Posterior vena cava (tissue), 2 donors: ENCODE results near the gene EPB42. TPM values are rescaled to one million over a fixed set of nuclear protein-coding genes. Genes with fewer than 3 reads are reported as not detected.

ENCODE experiments used
- DNase-seq: peaks from one replicate; pipeline ENCODE4 v3.0.0-alpha.2; 2020; ENCODE audit warnings: low spot score
- intact Hi-C, 2 donors: fragments of 100-400 bp; cut with DNase I; formaldehyde crosslinking; loops; one replicate each; pipeline versions ENCODE4 v1.14.1 to v1.14.2; 2022 to 2023
- total RNA-seq, 2 donors: library from RNA; stranded (reverse); fragmentation: NEBNext Ultra II Directional; extraction: Animal tissue kit (Norgen Biotek cat#: 25700); gene quantifications; one replicate each; pipeline ENCODE4 v1.2.1, GENCODE V29; 2021
- donor health status: DM: yes; HTN: yes; CAD: no.
- donor health status: DM: yes; HTN: yes; CAD: no.

The EPB42 gene
- total RNA-seq, 2 donors from 2014 or later = 0.43 to 0.65 TPM

GRCh38 chr15:43244092-43244491, 23.3 kb upstream of the EPB42 start:
- intact Hi-C loops = no loop called here
- DNase-seq = no peak

- intact Hi-C loops = no loop called here
- no peak for DNase-seq
Measured at GRCh38 chr15:43243020-43243645, 22.3 kb upstream of the EPB42 start.

- DNase-seq = no peak
- intact Hi-C loops = no loop called here
Measured at GRCh38 chr15:43242616-43243015, 21.8 kb upstream of the EPB42 start.

- intact Hi-C loops = loop anchor here in 1 of 2 donors (1.0 kb wide), 1 partner anchor 35 kb away; no protein-coding TSS in a partner anchor
- peak; percentile 87 for DNase-seq
Measured at GRCh38 chr15:43241100-43241499, 20.3 kb upstream of the EPB42 start.

- intact Hi-C loops = no loop called here
Measured at GRCh38 chr15:43239732-43240491, 19.1 kb upstream of the EPB42 start.

GRCh38 chr15:43238671-43239131, 17.9 kb upstream of the EPB42 start:
- DNase-seq = no peak
- intact Hi-C loops = no loop called here

More at GRCh38 chr15:43239732-43240491, 19.1 kb upstream of the EPB42 start:
- no peak for DNase-seq

- no peak for DNase-seq
- intact Hi-C loops = no loop called here
Measured at GRCh38 chr15:43237842-43238470, 17.1 kb upstream of the EPB42 start.

DNA sequence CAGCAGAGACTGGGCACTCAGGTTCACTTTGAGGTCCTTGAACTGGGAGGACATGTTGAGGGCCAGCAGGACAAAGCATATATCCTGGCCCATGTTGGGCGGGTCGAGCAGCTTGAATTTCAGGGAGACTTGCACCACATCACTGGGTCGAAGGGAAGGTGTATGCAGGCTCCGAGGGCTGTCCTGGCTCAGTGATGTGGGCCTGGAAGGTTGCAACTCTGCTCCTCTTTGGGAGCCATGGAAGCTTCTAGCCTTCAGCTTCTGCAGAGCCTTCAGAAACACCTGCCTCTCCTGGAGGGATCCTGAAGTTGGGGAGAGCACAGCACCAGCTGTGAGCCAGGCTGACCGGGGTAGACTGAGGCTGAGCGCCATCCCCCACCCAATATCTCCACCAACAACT, 14.7 kb upstream of the EPB42 start:
- no peak for DNase-seq

GRCh38 chr15:43232289-43232874, 11.6 kb upstream of the EPB42 start:
- intact Hi-C loops = loop anchor here in 1 of 2 donors (5.0 kb wide), 1 partner anchor 45 kb away; no protein-coding TSS in a partner anchor

More for the DNA sequence above, 14.7 kb upstream of the EPB42 start:
- intact Hi-C loops = no loop called here

DNA sequence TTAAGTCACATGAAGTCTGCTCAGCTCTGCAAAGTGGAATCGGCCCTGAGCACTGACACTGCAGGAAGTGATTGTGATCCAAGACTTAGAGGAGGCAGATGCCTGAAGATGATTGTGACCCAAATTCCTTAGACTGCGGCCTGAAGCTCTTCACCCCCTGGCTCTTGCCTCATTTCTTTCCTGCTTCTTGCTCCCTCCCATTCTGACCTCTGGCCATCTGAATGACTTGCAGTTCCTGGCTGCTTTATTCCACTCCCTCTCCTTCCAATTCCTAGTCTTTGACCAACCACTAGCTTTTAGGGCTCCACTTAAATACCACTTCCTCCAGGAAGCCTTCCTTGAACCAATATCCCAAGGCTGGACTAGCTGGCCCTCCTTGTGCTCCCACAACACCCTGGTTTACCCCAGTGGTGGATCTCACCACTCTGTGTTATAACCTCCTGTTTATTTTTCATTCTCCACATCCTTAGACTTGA, 9.9 kb upstream of the EPB42 start:
- no peak for DNase-seq
- intact Hi-C loops = loop anchor here in 1 of 2 donors (5.0 kb wide), 1 partner anchor 47 kb away; no protein-coding TSS in a partner anchor

More at GRCh38 chr15:43232289-43232874, 11.6 kb upstream of the EPB42 start:
- no peak for DNase-seq

GRCh38 chr15:43229977-43230376, 9.2 kb upstream of the EPB42 start:
- intact Hi-C loops = loop anchor here in 1 of 2 donors (5.0 kb wide), 2 partner anchors 47 to 1108 kb away; no protein-coding TSS in a partner anchor

DNA sequence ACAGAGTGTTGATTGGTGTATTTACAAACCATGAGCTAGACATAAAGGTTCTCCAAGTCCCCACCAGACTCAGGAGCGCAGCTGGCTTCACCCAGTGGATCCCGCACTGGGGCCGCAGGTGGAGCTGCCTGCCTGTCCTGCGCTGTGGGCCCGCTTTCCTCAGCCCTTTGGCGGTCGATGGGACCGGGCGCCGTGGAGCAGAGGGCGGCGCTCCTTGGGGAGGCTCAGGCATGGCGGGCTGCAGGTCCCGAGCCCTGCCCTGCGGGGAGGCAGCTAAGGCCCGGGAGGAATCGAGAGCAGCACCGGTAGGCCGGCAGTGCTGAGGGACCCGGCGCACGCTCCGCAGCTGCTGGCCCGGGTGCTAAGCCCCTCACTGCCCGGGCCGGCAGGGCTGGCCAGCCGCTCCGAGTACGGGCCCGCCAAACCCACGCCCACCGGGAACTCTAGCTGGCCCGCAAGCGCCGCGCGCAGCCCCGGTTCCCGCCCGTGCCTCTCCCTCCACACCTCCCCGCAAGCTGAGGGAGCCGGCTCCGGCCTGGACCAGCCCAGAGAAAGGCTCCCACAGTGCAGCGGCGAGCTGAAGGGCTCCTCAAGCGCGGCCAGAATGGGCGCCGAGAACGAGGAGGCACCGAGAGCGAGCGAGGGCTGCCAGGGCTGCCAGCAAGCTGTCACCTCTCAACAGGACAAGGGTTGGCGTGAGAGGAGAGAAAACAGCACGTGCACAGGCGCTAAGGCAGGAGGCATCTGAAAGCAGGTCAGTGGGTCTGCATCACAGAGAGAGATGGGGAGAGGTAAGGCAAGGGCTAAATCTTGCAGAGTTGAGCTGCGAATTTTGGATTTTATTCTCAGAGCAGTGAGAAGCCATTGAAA, 5.9 kb upstream of the EPB42 start:
- peak; percentile 76 for DNase-seq
- intact Hi-C loops = loop anchor here (2.0 to 5.0 kb wide), 2 partner anchors 58 to 1104 kb away; no protein-coding TSS in a partner anchor

More at GRCh38 chr15:43229977-43230376, 9.2 kb upstream of the EPB42 start:
- DNase-seq = no peak

DNA sequence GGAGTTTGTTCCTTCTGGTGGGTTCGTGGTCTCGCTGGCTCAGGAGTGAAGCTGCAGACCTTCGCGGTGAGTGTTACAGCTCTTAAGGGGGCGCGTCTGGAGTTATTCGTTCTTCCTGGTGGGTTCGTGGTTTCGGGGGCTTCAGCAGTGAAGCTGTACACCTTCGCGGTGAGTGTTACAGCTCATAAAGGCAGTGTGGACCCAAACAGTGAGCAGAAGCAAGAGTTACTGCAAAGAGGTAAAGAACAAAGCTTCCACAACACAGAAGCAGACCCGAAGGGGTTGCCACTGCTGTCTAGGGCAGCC, 5.1 kb upstream of the EPB42 start:
- DNase-seq = peak; percentile 55
- intact Hi-C loops = loop anchor here (2.0 to 5.0 kb wide), 2 partner anchors 59 to 1104 kb away; no protein-coding TSS in a partner anchor

- intact Hi-C loops = loop anchor here in 1 of 2 donors (5.0 kb wide), 1 partner anchor 1103 kb away; no protein-coding TSS in a partner anchor
- peak; percentile 53 for DNase-seq
Measured at GRCh38 chr15:43225201-43225949, 4.6 kb upstream of the EPB42 start.

GRCh38 chr15:43221422-43221821, 604 bp upstream of the EPB42 start:
- intact Hi-C loops = no loop called here
- DNase-seq = no peak

DNA sequence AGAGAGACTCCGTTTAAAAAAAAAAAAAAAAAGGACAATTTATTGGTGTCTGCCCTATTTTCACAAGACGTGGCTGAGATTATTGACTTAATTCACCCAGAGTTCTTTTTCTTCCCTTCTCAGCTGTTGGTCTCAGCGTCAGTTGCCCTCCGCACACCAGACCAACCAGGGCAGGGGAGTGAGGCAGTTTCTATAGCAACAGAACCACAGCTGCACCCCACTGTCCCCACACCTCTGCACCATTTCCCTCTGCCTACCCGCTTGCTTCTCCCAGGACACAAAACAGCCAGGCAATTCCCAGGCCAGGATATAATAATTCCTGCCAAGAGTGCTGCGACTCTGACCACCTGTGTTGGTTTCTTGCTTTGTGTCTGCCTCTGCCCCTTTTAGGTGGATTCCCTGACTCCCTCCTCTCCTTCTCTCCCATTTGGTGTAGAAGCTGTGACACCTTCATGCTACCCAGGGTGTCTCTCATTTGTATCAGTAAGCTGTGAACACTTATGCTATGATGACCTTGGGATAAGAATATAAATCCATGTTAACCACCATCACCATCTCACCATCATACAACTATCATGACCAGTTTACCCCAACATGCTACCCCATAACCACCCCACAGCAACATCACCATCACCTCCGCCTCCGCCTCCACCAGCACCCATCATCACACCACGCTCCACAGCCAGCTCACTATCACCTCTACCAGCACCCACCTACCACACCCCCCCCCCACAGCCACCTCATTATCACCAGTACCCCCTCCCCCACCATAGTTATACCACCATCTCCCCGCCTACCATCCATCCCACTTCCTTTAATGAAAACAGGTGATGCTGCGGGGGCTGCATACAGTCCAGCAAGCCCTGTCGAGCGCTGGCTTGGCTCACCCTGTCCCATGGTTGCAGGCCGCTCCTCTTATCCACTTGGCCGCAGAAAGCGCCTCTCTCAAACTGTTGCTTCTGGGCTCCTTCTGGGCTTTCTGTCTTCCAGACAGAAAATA, 589 bp downstream of the EPB42 start:
- DNase-seq = peak; percentile 40
- intact Hi-C loops = loop anchor here in 1 of 2 donors (5.0 kb wide), 1 partner anchor 587 kb away; no protein-coding TSS in a partner anchor
